Stomach smooth muscle (tissue), 2 donors: Measurements from ENCODE around the gene RAB5B.
"Not testable (repeated sequence)": the region's sequence is repeated elsewhere in the genome, so short reads cannot be mapped to it uniquely, and the experiment has no call there.

Source experiments
- H3K27ac ChIP-seq: one replicate; pipeline ENCODE4 v1.7.0; 2013; ENCODE audit warnings: mild to moderate bottlenecking, low read length, inconsistent platforms
- H3K27me3 ChIP-seq, 2 donors: one replicate each; pipeline ENCODE4 v1.7.0; 2013; ENCODE audit warnings: low read length in 2 of 2; ENCODE audit not compliant: insufficient read depth in 2 of 2, control insufficient read depth in 1 of 2
- H3K36me3 ChIP-seq, 2 donors: one replicate each; pipeline ENCODE4 v1.7.0; 2013; ENCODE audit warnings: low read length in 2 of 2; ENCODE audit not compliant: control insufficient read depth in 2 of 2, insufficient read depth in 2 of 2
- H3K4me1 ChIP-seq: one replicate; pipeline ENCODE4 v1.7.0; 2013; ENCODE audit warnings: low read length; ENCODE audit not compliant: control insufficient read depth, insufficient read depth
- H3K4me3 ChIP-seq, 2 donors: one replicate each; pipeline ENCODE4 v1.7.0; 2013; ENCODE audit warnings: low read length in 2 of 2
- H3K9ac ChIP-seq, 2 donors: one replicate each; pipeline ENCODE4 v1.7.0; 2013; ENCODE audit warnings: low read length in 2 of 2, mild to moderate bottlenecking in 1 of 2
- H3K9me3 ChIP-seq, 2 donors: one replicate each; pipeline ENCODE4 v1.7.0; 2013; ENCODE audit warnings: low read length in 2 of 2; ENCODE audit not compliant: control insufficient read depth in 2 of 2
- donor health status: healthy.
- donor health status: Pancreatic carcinoma.

The RAB5B gene

GRCh38 chr12:56038022-56038655 is 64.3 kb downstream of the RAB5B start:
- Histone ChIP-seq H3K9ac (no peak overlapping the region), H3K4me1 (peaks cover 11% of the 10 kb centered on the region), H3K27ac (no peak overlapping the region), H3K4me3 (no peak overlapping the region), H3K27me3 (no peaks in the 10 kb centered on the region), H3K9me3 (no peaks in the 10 kb centered on the region), H3K36me3 (peaks cover 20 to 22% of the 10 kb centered on the region in 2 donors)

GRCh38 chr12:56040151-56040550 is 66.3 kb downstream of the RAB5B start:
- Histone ChIP-seq H3K27ac (no peak overlapping the region), H3K4me1 (peaks cover 17% of the 10 kb centered on the region), H3K9ac (no peak overlapping the region), H3K9me3 (no peaks in the 10 kb centered on the region), H3K36me3 (peaks cover 28 to 32% of the 10 kb centered on the region in 2 donors), H3K4me3 (no peak overlapping the region), H3K27me3 (no peaks in the 10 kb centered on the region)

GRCh38 chr12:56040963-56041551 is 67.2 kb downstream of the RAB5B start:
- peak overlapping the region; percentile 96 for H3K27ac ChIP-seq
- H3K9ac ChIP-seq, result peak overlapping the region; percentile 52 to 58
- peaks cover 17% of the 10 kb centered on the region for H3K4me1 ChIP-seq
- H3K4me3 ChIP-seq, result peak overlapping the region; percentile 47 to 98
- H3K27me3 ChIP-seq, result no peaks in the 10 kb centered on the region
- no peaks in the 10 kb centered on the region for H3K9me3 ChIP-seq
- peaks cover 24 to 31% of the 10 kb centered on the region in 2 donors for H3K36me3 ChIP-seq

- no peaks in the 10 kb centered on the region for H3K27me3 ChIP-seq
- H3K27ac ChIP-seq, result peak within 1 kb of the TSS; percentile 96
Measured at GRCh38 chr12:56041552-56042429, 67.9 kb downstream of the RAB5B start, which contains the start of gene RPS26. Gene RPS26 (plus strand): TSS chr12:56041918. CDS start chr12:56042167, 249 bp downstream.

GRCh38 chr12:56042430-56042813 is 68.5 kb downstream of the RAB5B start:
- H3K9ac ChIP-seq, result peak overlapping the region; percentile 93 to 98
- H3K4me3 ChIP-seq, result peak overlapping the region; percentile 89 to 98
- H3K9me3 ChIP-seq, H3K27me3 ChIP-seq: not testable (repeated sequence)
- H3K27ac ChIP-seq, result peak overlapping the region; percentile 96
- H3K36me3 ChIP-seq, result peaks cover 19 to 22% of the 10 kb centered on the region in 2 donors
- peaks cover 17% of the 10 kb centered on the region for H3K4me1 ChIP-seq

More at GRCh38 chr12:56041552-56042429, 67.9 kb downstream of the RAB5B start, which contains the start of gene RPS26:
- Histone ChIP-seq H3K36me3 (peaks cover 22 to 26% of the 10 kb centered on the region in 2 donors), H3K9me3 (no peaks in the 10 kb centered on the region), H3K4me1 (peaks cover 17% of the 10 kb centered on the region), H3K4me3 (peak within 1 kb of the TSS; percentile 89 to 98), H3K9ac (peak within 1 kb of the TSS; percentile 93 to 98)

- Histone ChIP-seq H3K4me1 (peaks cover 17% of the 10 kb centered on the region), H3K27ac (peak overlapping the region; percentile 96), H3K9ac (peak overlapping the region; percentile 93 to 98), H3K9me3 (no peaks in the 10 kb centered on the region), H3K4me3 (peak overlapping the region; percentile 89 to 98), H3K36me3 (peaks cover 19 to 22% of the 10 kb centered on the region in 2 donors), H3K27me3 (no peaks in the 10 kb centered on the region)
Measured at GRCh38 chr12:56042843-56043242, 69.0 kb downstream of the RAB5B start.
